Measurements from ENCODE around the gene RNPS1. TPM values are rescaled to one million over a fixed set of nuclear protein-coding genes. Genes with fewer than 3 reads are reported as not detected.

Gene RNPS1
- total RNA-seq, 4 donors from 2014 or later: 127 to 158 (median 141) TPM

GRCh38 chr16:2295056-2295798 is 27.3 kb upstream of the RNPS1 start:
- no peak for TF ChIP-seq POLR2A (IDR thresholded peaks at IDR 0.05)
- intact Hi-C loops (cut with DNase I): loop anchor here (10.0 kb wide), 2 partner anchors 50 to 130 kb away; partner anchors contain the start of genes ABCA3 and CCNF
- Histone ChIP-seq H3K4me1 (peaks cover 5 to 7% of the 10 kb centered on the region in 2 donors), H3K27ac (no peak overlapping the region), H3K36me3 (peaks cover 20 to 36% of the 10 kb centered on the region in 2 donors), H3K27me3 (no peaks in the 10 kb centered on the region), H3K9me3 (no peaks in the 10 kb centered on the region), H3K4me3 (replicated peaks in 1 of 3) (no peak overlapping the region)
- WGBS, 2 donors: 93 to 96% methylated on average over 12 to 19 of the region's 21 CpGs
- no peak for DNase-seq

GRCh38 chr16:2292221-2292620 is 24.3 kb upstream of the RNPS1 start:
- no peak for DNase-seq
- no peak for TF ChIP-seq POLR2A (IDR thresholded peaks at IDR 0.05)
- H3K27ac ChIP-seq: no peak overlapping the region
- no peaks in the 10 kb centered on the region for H3K27me3 ChIP-seq
- no peaks in the 10 kb centered on the region for H3K9me3 ChIP-seq
- 94% methylated on average over 9 of the region's 9 CpGs for WGBS, 2 donors
- H3K4me1 ChIP-seq: peaks cover 5 to 7% of the 10 kb centered on the region in 2 donors
- intact Hi-C loops (cut with DNase I): loop anchor here (10.0 kb wide), 2 partner anchors 53 to 133 kb away; partner anchors contain the start of genes ABCA3 and CCNF
- H3K4me3 ChIP-seq (replicated peaks in 1 of 3): no peak overlapping the region
- H3K36me3 ChIP-seq: peaks cover 25 to 47% of the 10 kb centered on the region in 2 donors

- 94% methylated on average over 20 to 23 of the region's 23 CpGs for WGBS, 2 donors
- no peak for TF ChIP-seq CTCF (IDR thresholded peaks at IDR 0.05)
- TF ChIP-seq POLR2A (IDR thresholded peaks at IDR 0.05): no peak
- Histone ChIP-seq H3K27me3 (no peaks in the 10 kb centered on the region), H3K27ac (no peak overlapping the region), H3K36me3 (peaks cover 25 to 57% of the 10 kb centered on the region in 2 donors), H3K9me3 (no peaks in the 10 kb centered on the region), H3K4me1 (no peaks in the 10 kb centered on the region), H3K4me3 (replicated peaks in 1 of 3) (no peak overlapping the region)
- intact Hi-C loops (cut with DNase I): no loop called here
- DNase-seq: no peak
These were observed 21.4 kb upstream of the RNPS1 start for GRCh38 chr16:2289282-2289681.

GRCh38 chr16:2288726-2289125 is 20.8 kb upstream of the RNPS1 start:
- 75 to 81% methylated on average over 6 to 8 of the region's 8 CpGs for WGBS, 2 donors
- intact Hi-C loops (cut with DNase I): no loop called here

GRCh38 chr16:2287916-2288547 is 20.1 kb upstream of the RNPS1 start:
- Histone ChIP-seq H3K4me3 (replicated peaks in 1 of 3) (no peak overlapping the region), H3K27ac (no peak overlapping the region), H3K27me3 (no peaks in the 10 kb centered on the region), H3K36me3 (peaks cover 32 to 70% of the 10 kb centered on the region in 2 donors), H3K9me3 (no peaks in the 10 kb centered on the region), H3K4me1 (no peaks in the 10 kb centered on the region)
- intact Hi-C loops (cut with DNase I): no loop called here
- TF ChIP-seq POLR2A (IDR thresholded peaks at IDR 0.05): no peak
- no peak for TF ChIP-seq CTCF (IDR thresholded peaks at IDR 0.05)
- DNase-seq: no peak
- WGBS, 2 donors: 92 to 94% methylated on average over 12 to 25 of the region's 35 CpGs

More at GRCh38 chr16:2288726-2289125, 20.8 kb upstream of the RNPS1 start:
- Histone ChIP-seq H3K36me3 (peaks cover 31 to 63% of the 10 kb centered on the region in 2 donors), H3K9me3 (no peaks in the 10 kb centered on the region), H3K27ac (no peak overlapping the region), H3K4me1 (no peaks in the 10 kb centered on the region), H3K27me3 (no peaks in the 10 kb centered on the region), H3K4me3 (replicated peaks in 1 of 3) (no peak overlapping the region)
- DNase-seq: no peak
- TF ChIP-seq POLR2A (IDR thresholded peaks at IDR 0.05) (no peak), CTCF (IDR thresholded peaks at IDR 0.05) (no peak)

- Histone ChIP-seq H3K4me3 (replicated peaks in 1 of 3) (no peak overlapping the region), H3K27ac (no peak overlapping the region), H3K9me3 (no peaks in the 10 kb centered on the region), H3K27me3 (no peaks in the 10 kb centered on the region), H3K4me1 (no peaks in the 10 kb centered on the region), H3K36me3 (peaks cover 27 to 65% of the 10 kb centered on the region in 2 donors)
- TF ChIP-seq POLR2A (IDR thresholded peaks at IDR 0.05) (no peak), CTCF (IDR thresholded peaks at IDR 0.05) (no peak)
- no peak for DNase-seq
- intact Hi-C loops (cut with DNase I): no loop called here
- 86 to 90% methylated on average over 8 to 17 of the region's 17 CpGs for WGBS, 2 donors
These were observed 18.6 kb upstream of the RNPS1 start for GRCh38 chr16:2286550-2286949.

Data from thyroid gland (tissue), 4 donors.